HG03064 (cell line): ENCODE data around the gene BPIFB1.

Source experiments
- ATAC-seq: cut with Tn5 transposase; IDR thresholded peaks from one replicate; pipeline ENCODE4 v1.9.1; 2021; ENCODE audit warnings: low read depth; ENCODE audit not compliant: unreplicated experiment

Gene BPIFB1

GRCh38 chr20:33320006-33320405, 37.0 kb downstream of the BPIFB1 start:
- ATAC-seq = no peak

GRCh38 chr20:33322456-33322855, 39.4 kb downstream of the BPIFB1 start:
- no peak for ATAC-seq

GRCh38 chr20:33323236-33323635, 40.2 kb downstream of the BPIFB1 start:
- no peak for ATAC-seq

- ATAC-seq = no peak
Observed at GRCh38 chr20:33325350-33325749, 42.3 kb downstream of the BPIFB1 start.

- no peak for ATAC-seq
Observed at GRCh38 chr20:33328157-33329137, 45.4 kb downstream of the BPIFB1 start.

GRCh38 chr20:33332905-33333456, 50.0 kb downstream of the BPIFB1 start:
- no peak for ATAC-seq

- ATAC-seq = no peak
Observed at GRCh38 chr20:33333616-33334015, 50.6 kb downstream of the BPIFB1 start.

GRCh38 chr20:33334111-33334510, 51.1 kb downstream of the BPIFB1 start:
- ATAC-seq = no peak

GRCh38 chr20:33336375-33336774, 53.4 kb downstream of the BPIFB1 start:
- no peak for ATAC-seq

GRCh38 chr20:33337119-33337518, 54.1 kb downstream of the BPIFB1 start:
- no peak for ATAC-seq

GRCh38 chr20:33337531-33338165, 54.6 kb downstream of the BPIFB1 start:
- ATAC-seq = no peak

GRCh38 chr20:33338467-33339258, 55.6 kb downstream of the BPIFB1 start:
- no peak for ATAC-seq

GRCh38 chr20:33339515-33340058, 56.6 kb downstream of the BPIFB1 start:
- no peak for ATAC-seq

- ATAC-seq = no peak
Observed at GRCh38 chr20:33343521-33343920, 60.5 kb downstream of the BPIFB1 start.

GRCh38 chr20:33345342-33345741, 62.3 kb downstream of the BPIFB1 start:
- ATAC-seq = no peak

GRCh38 chr20:33348136-33348937, 65.3 kb downstream of the BPIFB1 start:
- ATAC-seq = no peak

- ATAC-seq = no peak
Observed at GRCh38 chr20:33349493-33349892, 66.5 kb downstream of the BPIFB1 start.

- ATAC-seq = no peak
Observed at GRCh38 chr20:33351696-33352095, 68.7 kb downstream of the BPIFB1 start.

- ATAC-seq = no peak
Observed at GRCh38 chr20:33352258-33353012, 69.4 kb downstream of the BPIFB1 start.
